Left lung (tissue), 10 donors: ENCODE measurements around the gene FAM50B. TPM values are rescaled to one million over a fixed set of nuclear protein-coding genes. Genes with fewer than 3 reads are reported as not detected.

Experiments used
- ATAC-seq: fragments of 200-7000 bp; cut with Tn5 transposase; one replicate; pipeline ENCODE4 v1.9.1; 2020; ENCODE audit warnings: moderate library complexity
- DNase-seq, 4 donors: peaks; one replicate each; pipeline ENCODE4 v3.0.0-alpha.2; 2013 to 2020
- H3K27ac ChIP-seq, 2 donors: fragments of 200-600 bp; sonication (generic) in 1 of 2; one replicate each; pipeline versions ENCODE4 v1.5.0 to v1.8.0; 2020 to 2021
- H3K27me3 ChIP-seq, 2 donors: fragments of 200-600 bp; sonication (generic) in 1 of 2; one replicate each; pipeline versions ENCODE4 v1.5.0 to v1.8.0; 2020 to 2021
- H3K36me3 ChIP-seq, 2 donors: fragments of 200-600 bp; sonication (generic) in 1 of 2; one replicate each; pipeline versions ENCODE4 v1.5.0 to v1.8.0; 2020 to 2021
- H3K4me1 ChIP-seq, 2 donors: fragments of 200-600 bp; one replicate each; pipeline ENCODE4 v1.8.0; 2021
- H3K4me3 ChIP-seq, 2 donors: fragments of 200-600 bp; sonication (generic) in 1 of 2; one replicate each; pipeline versions ENCODE4 v1.5.0 to v1.8.0; 2020 to 2021; ENCODE audit warnings: mild to moderate bottlenecking in 1 of 2
- H3K9me3 ChIP-seq, 2 donors: fragments of 200-600 bp; sonication (generic) in 1 of 2; one replicate each; pipeline versions ENCODE4 v1.5.0 to v1.8.0; 2020 to 2021
- intact Hi-C, 2 donors: fragments of 100-400 bp; cut with DNase I; formaldehyde crosslinking; loops; one replicate each; pipeline versions ENCODE4 v1.11.2 to v1.14.2; 2022
- polyA plus RNA-seq, 6 donors: library from polyadenylated mRNA; unstranded; fragments of 120-200 nt; gene quantifications; one replicate each; pipeline ENCODE4 v1.2.1, GENCODE V29; 2013; ENCODE audit not compliant: insufficient read length in 6 of 6
- total RNA-seq, 2 donors: library from RNA; stranded (reverse); fragmentation: NEBNext Ultra II Directional; extraction: Animal tissue kit (Norgen Biotek cat#: 25700); gene quantifications; one replicate each; pipeline ENCODE4 v1.2.1, GENCODE V29; 2021
- TF ChIP-seq, protein P1 (sequence below), 2 donors: fragments of 200-600 bp; sonication (generic) in 1 of 2; IDR thresholded peaks; one replicate each; pipeline versions ENCODE4 v1.5.0 to v1.8.0; 2021; ENCODE audit warnings: antibody characterized with exemption in 2 of 2
- donor health status: DM: no; HTN: yes; CAD: no.
- donor health status: DM: no; HTN: no; CAD: no.

Gene FAM50B
- total and polyA plus RNA-seq, 8 donors = 8.5 to 20.3 (median 11.0) TPM

DNA sequence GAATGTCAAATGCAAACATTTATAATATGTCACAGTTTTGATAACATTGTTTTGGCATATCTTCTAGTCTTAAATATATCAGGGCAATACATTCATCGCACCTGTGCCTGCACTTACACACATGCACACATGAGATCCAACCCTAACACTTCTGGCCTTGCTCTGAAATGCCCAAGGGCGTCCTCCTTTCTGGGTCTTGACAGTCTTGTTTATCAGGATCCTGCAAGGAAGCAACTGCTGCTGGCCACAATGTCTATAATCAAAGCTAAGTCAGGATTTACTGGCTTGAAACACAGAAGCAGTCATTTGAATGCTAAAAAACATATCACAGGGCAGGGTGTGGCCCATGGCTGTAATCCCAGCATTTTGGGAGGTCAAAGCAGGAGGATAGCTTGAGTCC lies 32.9 kb upstream of the FAM50B start:
- intact Hi-C loops = no loop called here
- Histone ChIP-seq H3K36me3 (no peaks in the 10 kb centered on the region), H3K4me3 (no peak overlapping the region), H3K9me3 (no peaks in the 10 kb centered on the region), H3K27ac (no peak overlapping the region), H3K27me3 (no peaks in the 10 kb centered on the region), H3K4me1 (peaks cover 3 to 7% of the 10 kb centered on the region in 2 donors)
- ATAC-seq (no peak), DNase-seq (no peak)
- TF ChIP-seq, protein P1, sequence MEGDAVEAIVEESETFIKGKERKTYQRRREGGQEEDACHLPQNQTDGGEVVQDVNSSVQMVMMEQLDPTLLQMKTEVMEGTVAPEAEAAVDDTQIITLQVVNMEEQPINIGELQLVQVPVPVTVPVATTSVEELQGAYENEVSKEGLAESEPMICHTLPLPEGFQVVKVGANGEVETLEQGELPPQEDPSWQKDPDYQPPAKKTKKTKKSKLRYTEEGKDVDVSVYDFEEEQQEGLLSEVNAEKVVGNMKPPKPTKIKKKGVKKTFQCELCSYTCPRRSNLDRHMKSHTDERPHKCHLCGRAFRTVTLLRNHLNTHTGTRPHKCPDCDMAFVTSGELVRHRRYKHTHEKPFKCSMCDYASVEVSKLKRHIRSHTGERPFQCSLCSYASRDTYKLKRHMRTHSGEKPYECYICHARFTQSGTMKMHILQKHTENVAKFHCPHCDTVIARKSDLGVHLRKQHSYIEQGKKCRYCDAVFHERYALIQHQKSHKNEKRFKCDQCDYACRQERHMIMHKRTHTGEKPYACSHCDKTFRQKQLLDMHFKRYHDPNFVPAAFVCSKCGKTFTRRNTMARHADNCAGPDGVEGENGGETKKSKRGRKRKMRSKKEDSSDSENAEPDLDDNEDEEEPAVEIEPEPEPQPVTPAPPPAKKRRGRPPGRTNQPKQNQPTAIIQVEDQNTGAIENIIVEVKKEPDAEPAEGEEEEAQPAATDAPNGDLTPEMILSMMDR (IDR thresholded peaks at IDR 0.05) = no peak

DNA sequence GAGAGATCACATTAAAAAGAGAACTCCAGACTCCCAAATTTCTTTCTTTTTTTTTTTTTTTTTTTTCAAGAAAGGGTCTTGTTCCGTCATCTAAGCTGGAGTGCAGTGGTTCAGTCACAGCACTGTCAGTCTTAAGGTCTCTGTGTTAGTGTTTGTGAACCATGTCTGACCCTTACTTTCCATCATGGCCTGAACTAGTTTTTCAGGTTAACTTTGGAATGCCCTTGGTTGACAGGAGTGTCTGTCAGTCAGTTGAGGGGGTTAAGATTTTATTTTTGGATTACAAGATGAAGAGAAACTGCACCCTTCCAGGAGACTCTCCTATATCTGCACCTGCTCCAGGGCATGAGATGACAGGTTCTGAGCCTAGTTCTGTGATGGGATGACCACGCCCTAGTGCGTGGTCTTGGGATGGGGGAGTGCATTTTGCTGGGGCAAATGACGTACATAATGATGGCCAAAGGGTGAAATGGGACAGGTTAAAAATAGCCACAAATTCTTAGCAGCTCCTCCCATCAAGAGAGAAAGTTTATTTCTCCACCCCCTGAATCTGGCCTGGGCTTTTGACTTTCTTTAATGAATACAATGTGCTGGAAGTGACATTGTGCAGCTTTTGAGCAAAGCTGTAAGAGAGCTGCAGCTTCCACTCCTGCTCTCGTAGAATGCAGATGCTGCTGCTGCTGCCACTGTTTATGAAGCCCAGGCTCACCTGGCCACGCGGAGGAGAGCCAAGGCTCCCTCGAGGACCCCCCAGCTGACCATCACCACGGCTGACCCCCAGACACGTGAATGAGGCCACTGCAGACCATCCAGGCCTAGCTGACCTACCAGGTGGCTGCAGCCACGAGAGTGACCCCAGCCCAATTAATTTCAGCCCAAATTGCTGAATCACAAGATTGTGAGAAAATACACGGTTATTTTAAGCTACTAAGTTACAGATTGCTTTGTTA lies 29.7 kb upstream of the FAM50B start:
- no peaks in the 10 kb centered on the region for H3K36me3 ChIP-seq
- TF ChIP-seq, protein P1 (IDR thresholded peaks at IDR 0.05) = no peak
- DNase-seq (no peak), ATAC-seq (no peak)
- intact Hi-C loops = no loop called here
- no peak overlapping the region for H3K27ac ChIP-seq
- H3K4me1 ChIP-seq = peaks cover 0 to under 1% of the 10 kb centered on the region in 2 donors
- no peak overlapping the region for H3K4me3 ChIP-seq
- no peaks in the 10 kb centered on the region for H3K9me3 ChIP-seq
- no peaks in the 10 kb centered on the region for H3K27me3 ChIP-seq

DNA sequence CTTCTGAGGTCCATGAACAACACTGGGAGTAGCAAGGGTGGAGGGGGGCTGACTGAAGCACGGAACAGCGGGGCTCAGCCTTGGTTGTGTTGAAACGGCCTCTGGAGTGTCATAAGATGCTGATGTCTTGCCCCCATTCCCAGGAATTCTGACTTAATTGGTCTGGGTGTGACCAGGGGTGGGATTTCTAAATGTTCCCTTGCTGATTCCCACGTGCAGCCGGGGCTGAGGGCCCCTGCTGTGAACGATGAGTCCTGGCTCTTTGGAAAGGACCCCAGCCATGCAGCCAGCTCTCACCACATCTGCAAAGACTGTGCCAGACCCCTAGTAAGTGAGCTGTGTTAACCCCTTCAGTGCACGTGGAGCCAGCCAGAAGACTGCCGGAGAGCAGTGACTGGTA lies 28.6 kb upstream of the FAM50B start:
- Histone ChIP-seq H3K9me3 (no peaks in the 10 kb centered on the region), H3K36me3 (no peaks in the 10 kb centered on the region), H3K4me3 (no peak overlapping the region), H3K27me3 (no peaks in the 10 kb centered on the region), H3K27ac (no peak overlapping the region), H3K4me1 (peaks cover 7 to 12% of the 10 kb centered on the region in 2 donors)
- intact Hi-C loops = no loop called here
- no peak for DNase-seq
- TF ChIP-seq, protein P1 (IDR thresholded peaks at IDR 0.05) = no peak
- ATAC-seq = no peak

DNA sequence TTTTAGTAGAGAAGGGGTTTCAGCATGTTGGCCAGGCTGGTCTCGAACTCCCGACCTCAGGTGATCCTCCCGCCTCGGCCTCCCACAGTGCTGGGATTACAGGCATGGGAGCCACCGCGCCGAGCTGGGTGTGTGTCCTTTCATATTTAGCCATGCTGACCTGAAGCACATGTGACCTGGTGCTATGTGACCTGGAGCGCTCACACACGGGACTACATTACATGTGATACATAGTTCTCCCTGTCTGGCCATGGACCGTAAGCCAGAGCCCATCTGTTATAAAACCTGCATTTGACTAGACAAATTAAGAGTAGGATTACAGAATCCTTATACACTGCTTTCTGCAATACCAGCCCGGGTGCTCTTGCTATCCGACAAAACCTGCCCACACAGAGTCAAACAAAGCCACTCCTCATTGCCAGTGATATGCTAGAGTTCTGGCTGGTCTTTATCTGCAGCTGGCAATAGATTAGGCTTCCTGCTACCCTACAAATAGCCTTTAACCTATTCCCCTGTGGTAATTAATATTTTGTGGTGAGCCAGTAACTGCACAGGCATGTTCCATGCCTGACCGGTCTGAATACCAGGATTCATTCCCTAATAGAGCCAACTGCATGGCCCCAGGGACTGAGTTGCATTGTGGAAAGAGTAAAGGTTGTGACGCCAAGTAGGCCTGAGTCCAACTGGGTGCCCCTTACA lies 26.3 kb upstream of the FAM50B start:
- H3K9me3 ChIP-seq = no peaks in the 10 kb centered on the region
- TF ChIP-seq, protein P1 (IDR thresholded peaks at IDR 0.05) = no peak
- intact Hi-C loops = no loop called here
- no peak overlapping the region for H3K27ac ChIP-seq
- H3K4me3 ChIP-seq = no peak overlapping the region
- no peak for ATAC-seq
- no peaks in the 10 kb centered on the region for H3K36me3 ChIP-seq
- H3K4me1 ChIP-seq = peaks cover 11 to 21% of the 10 kb centered on the region in 2 donors
- no peaks in the 10 kb centered on the region for H3K27me3 ChIP-seq
- DNase-seq = no peak

GRCh38 chr6:3823671-3824070 lies 25.5 kb upstream of the FAM50B start:
- TF ChIP-seq, protein P1 (IDR thresholded peaks at IDR 0.05) = no peak
- intact Hi-C loops = no loop called here
- no peak for ATAC-seq
- no peaks in the 10 kb centered on the region for H3K9me3 ChIP-seq
- H3K27ac ChIP-seq = no peak overlapping the region
- no peak for DNase-seq
- no peak overlapping the region for H3K4me3 ChIP-seq
- no peaks in the 10 kb centered on the region for H3K36me3 ChIP-seq
- no peaks in the 10 kb centered on the region for H3K27me3 ChIP-seq
- peaks cover 11 to 21% of the 10 kb centered on the region in 2 donors for H3K4me1 ChIP-seq
